Gastroesophageal sphincter (tissue), 3 donors: Measurements from ENCODE around the gene PNPLA8.

Experiments used
- POLR2AphosphoS5 ChIP-seq: sonication (generic); formaldehyde crosslinking; IDR thresholded peaks from one replicate; pipeline ENCODE4 v1.6.1; 2017; ENCODE audit warnings: antibody characterized with exemption
- TF ChIP-seq, protein P1 (sequence below), 4 experiments: fragments of 200-600 bp in 2 of 4; fragments of 450-650 bp in 2 of 4; sonication (generic) in 1 of 4; IDR thresholded peaks; one replicate each; pipeline ENCODE4 v1.5.1; 2017 to 2019; ENCODE audit warnings: antibody characterized with exemption in 4 of 4, mild to moderate bottlenecking in 2 of 4, moderate library complexity in 2 of 4

DNA sequence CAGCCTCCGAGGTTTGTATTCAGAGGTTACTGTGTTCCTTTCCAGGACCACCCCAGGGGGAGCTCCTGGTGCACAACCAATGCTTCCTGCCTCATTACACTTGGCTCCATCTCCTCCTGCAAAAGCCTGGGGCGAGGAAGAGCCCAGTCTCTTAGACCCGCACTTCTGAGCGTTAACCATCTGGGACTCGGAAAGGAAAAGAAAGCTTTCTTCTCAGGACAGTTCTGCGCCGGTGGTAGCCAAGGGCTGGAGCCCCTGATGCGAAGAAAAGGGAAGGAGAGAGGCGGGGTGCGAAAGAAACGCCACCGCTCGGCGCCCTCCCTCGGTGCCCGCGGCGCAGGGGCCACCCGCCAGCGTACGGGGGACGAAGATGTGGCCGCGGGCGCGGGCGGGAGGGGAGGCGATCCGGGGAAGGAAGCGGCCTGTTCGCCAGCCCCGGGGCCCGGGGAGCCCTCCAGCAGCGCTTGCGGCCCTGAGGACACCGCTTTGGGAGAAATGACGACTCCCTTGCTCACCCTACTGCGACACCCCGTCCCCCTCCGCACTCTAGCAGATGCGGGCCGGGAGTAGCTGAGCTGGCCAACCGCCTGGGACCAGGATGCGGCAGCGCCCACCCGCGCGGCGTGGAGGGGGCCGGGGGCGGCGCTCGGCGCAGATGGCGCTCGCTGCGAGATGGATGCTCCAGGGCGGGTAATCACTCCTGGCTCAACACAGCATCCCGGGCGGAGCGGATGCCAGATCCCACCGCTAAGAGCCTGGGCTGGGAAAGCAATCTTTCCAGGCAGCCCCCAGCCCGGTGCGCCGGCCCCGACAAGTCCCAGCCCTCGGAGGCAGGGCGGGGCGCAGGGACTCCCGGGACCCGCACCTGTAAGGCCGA lies 71.0 kb downstream of the PNPLA8 start:
- no peak for TF ChIP-seq POLR2AphosphoS5
- TF ChIP-seq, protein P1, sequence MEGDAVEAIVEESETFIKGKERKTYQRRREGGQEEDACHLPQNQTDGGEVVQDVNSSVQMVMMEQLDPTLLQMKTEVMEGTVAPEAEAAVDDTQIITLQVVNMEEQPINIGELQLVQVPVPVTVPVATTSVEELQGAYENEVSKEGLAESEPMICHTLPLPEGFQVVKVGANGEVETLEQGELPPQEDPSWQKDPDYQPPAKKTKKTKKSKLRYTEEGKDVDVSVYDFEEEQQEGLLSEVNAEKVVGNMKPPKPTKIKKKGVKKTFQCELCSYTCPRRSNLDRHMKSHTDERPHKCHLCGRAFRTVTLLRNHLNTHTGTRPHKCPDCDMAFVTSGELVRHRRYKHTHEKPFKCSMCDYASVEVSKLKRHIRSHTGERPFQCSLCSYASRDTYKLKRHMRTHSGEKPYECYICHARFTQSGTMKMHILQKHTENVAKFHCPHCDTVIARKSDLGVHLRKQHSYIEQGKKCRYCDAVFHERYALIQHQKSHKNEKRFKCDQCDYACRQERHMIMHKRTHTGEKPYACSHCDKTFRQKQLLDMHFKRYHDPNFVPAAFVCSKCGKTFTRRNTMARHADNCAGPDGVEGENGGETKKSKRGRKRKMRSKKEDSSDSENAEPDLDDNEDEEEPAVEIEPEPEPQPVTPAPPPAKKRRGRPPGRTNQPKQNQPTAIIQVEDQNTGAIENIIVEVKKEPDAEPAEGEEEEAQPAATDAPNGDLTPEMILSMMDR (IDR thresholded peaks at IDR 0.05): no peak
